ENCODE results near the gene POMGNT2. TPM values are rescaled to one million over a fixed set of nuclear protein-coding genes. Genes with fewer than 3 reads are reported as not detected.
A peak's percentile ranks its signal among the peaks of the same experiment; 100 is the strongest.

The POMGNT2 gene
- total RNA-seq, 2 donors from 2014 or later: 11.5 to 13.7 TPM

DNA sequence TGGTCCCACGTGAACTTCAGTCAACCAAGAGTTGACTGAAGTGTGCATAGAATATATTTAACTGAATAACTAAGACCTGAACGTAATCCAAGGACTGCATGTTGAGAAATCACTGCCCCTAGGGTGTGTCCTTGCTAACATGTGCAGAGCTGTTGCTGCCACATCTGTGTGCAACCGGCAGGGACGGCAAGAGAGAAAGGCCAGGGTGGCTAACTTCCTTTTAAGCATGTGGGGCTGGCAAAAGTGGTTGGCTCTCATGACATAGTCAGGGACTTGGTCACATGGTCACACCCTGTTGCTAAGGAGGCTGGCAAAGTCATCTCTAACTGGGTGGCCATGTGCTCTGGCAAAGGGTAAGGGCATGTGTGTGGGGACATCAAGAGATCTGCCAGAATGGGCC is 74.4 kb downstream of the POMGNT2 start:
- no peak for TF ChIP-seq POLR2A (IDR thresholded peaks at IDR 0.05)
- TF ChIP-seq, protein P1, sequence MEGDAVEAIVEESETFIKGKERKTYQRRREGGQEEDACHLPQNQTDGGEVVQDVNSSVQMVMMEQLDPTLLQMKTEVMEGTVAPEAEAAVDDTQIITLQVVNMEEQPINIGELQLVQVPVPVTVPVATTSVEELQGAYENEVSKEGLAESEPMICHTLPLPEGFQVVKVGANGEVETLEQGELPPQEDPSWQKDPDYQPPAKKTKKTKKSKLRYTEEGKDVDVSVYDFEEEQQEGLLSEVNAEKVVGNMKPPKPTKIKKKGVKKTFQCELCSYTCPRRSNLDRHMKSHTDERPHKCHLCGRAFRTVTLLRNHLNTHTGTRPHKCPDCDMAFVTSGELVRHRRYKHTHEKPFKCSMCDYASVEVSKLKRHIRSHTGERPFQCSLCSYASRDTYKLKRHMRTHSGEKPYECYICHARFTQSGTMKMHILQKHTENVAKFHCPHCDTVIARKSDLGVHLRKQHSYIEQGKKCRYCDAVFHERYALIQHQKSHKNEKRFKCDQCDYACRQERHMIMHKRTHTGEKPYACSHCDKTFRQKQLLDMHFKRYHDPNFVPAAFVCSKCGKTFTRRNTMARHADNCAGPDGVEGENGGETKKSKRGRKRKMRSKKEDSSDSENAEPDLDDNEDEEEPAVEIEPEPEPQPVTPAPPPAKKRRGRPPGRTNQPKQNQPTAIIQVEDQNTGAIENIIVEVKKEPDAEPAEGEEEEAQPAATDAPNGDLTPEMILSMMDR (IDR thresholded peaks at IDR 0.05): no peak
- ATAC-seq (peak; percentile 15), DNase-seq (no peak)
- H3K4me3 ChIP-seq: no peak overlapping the region
- H3K27me3 ChIP-seq: no peaks in the 10 kb centered on the region
- no peaks in the 10 kb centered on the region for H3K9me3 ChIP-seq
- H3K27ac ChIP-seq: no peak overlapping the region
- H3K36me3 ChIP-seq (replicated peaks in 1 of 2; ENCODE audit: insufficient read depth in 1 of 2, low read depth in 2 of 2): no peaks in the 10 kb centered on the region
- 41 to 73% methylated on average over 4 of the region's 4 CpGs for WGBS, 2 donors
- H3K4me1 ChIP-seq: no peaks in the 10 kb centered on the region
- intact Hi-C loops (cut with DNase I): no loop called here

DNA sequence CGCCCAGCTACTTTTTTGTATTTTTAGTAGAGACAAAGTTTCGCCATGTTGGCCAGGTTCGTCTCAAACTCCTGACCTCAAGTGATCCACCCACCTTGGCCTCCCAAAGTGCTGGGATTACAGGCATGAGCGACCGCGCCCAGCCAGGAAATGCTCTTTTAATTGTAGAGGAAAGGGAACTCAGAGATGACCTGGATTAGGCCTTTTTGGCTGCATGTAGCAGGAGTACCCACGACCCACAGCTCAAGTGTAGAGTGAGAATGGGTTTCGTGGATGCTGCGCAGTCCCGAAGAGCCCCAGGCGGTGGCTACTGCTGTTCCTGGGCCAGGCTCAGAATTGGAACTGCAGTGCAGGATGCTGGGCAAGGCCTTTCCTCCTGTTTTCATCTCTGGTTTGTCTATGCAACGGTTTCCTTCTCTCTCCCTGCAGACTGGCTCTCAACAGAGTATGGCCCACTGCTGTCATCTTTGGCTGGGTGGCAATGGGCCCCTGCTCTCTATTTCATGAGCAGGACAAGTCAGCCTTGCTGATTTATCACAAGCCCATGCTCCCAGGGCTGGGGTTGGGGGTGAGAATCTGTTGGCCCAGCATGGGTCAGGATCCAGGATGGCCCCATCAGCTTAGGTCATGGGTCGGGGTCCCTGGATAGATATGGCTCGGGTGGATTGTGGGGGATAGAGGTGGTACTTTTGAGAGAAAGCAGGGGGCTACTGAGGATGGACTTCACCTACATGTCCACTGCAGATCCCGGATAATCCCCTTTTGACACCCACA is 75.5 kb downstream of the POMGNT2 start:
- DNase-seq (no peak), ATAC-seq (no peak)
- H3K27me3 ChIP-seq: no peaks in the 10 kb centered on the region
- intact Hi-C loops (cut with DNase I): no loop called here
- H3K36me3 ChIP-seq (replicated peaks in 1 of 2; ENCODE audit: insufficient read depth in 1 of 2, low read depth in 2 of 2): no peaks in the 10 kb centered on the region
- TF ChIP-seq POLR2A (IDR thresholded peaks at IDR 0.05): no peak
- TF ChIP-seq, protein P1 (IDR thresholded peaks at IDR 0.05): no peak
- no peaks in the 10 kb centered on the region for H3K4me1 ChIP-seq
- no peaks in the 10 kb centered on the region for H3K9me3 ChIP-seq
- no peak overlapping the region for H3K4me3 ChIP-seq
- 85 to 92% methylated on average over 15 of the region's 15 CpGs for WGBS, 2 donors
- no peak overlapping the region for H3K27ac ChIP-seq

Other genes starting within 250 kb of the POMGNT2 start
- gene CYP8B1, start 230.2 kb downstream of the POMGNT2 start, total RNA-seq: not detected
- 1 to 10 TPM; 4.0 to 6.5 TPM for gene ZNF662, start 199.9 kb downstream of the POMGNT2 start, total RNA-seq
- gene GASK1A, start 126.8 kb downstream of the POMGNT2 start, total RNA-seq: 10 to 100 TPM in 1 of 2 donors, 1 to 10 TPM in 1; 8.8 to 16.8 TPM
- 10 to 100 TPM; 22.4 to 25.7 TPM for gene SNRK, start 180.5 kb upstream of the POMGNT2 start, total RNA-seq

All from body of pancreas (tissue), 4 donors.